HG03342 (cell line): ENCODE results near the gene AKR1B1.

Experiments used
- ATAC-seq: cut with Tn5 transposase; IDR thresholded peaks from one replicate; pipeline ENCODE4 v1.9.1; 2021; ENCODE audit warnings: mild to moderate bottlenecking, moderate library complexity; ENCODE audit not compliant: unreplicated experiment

Gene AKR1B1

GRCh38 chr7:134470864-134471263 is 12.0 kb upstream of the AKR1B1 start:
- no peak for ATAC-seq

DNA sequence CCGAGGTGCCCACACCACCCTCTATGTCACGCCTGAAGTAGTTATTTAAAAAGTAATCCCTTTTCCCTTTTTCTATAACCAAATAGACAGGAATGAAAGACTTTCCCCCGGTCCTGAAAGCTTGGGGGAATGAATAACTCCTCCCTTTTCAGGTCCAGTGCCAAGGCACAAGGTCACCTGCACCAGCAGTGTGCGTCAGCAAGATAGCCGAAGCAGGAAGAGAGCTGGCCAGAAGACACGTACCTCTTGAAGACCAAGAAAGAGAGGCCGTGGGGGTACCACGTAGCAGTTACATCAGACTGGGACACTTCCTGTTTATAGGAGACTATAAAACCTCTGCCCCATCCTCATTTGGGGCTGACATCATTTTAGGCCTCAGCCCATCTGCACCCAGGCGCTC is 10.7 kb upstream of the AKR1B1 start:
- ATAC-seq, result no peak

- no peak for ATAC-seq
Measured at GRCh38 chr7:134468475-134468874, 9.6 kb upstream of the AKR1B1 start.

DNA sequence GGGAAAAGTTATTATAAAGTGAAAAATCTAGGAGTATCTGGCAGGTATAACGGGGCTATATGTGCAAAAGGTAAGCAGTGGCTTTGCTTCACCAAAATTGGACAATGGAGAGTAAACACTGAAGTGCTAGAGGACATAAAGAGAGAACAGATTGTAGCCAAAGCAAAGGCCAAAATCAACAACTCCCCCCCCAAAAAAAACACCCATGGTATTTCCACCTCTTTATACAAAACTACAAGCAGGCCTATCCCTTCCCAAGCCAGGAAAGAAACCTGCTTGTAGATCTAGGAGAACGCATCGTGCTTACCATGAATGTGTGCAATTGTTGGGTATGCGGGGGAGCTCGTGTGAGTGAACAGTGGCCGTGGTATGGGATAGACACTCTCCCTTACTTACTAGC is 9.2 kb upstream of the AKR1B1 start:
- ATAC-seq, result no peak

DNA sequence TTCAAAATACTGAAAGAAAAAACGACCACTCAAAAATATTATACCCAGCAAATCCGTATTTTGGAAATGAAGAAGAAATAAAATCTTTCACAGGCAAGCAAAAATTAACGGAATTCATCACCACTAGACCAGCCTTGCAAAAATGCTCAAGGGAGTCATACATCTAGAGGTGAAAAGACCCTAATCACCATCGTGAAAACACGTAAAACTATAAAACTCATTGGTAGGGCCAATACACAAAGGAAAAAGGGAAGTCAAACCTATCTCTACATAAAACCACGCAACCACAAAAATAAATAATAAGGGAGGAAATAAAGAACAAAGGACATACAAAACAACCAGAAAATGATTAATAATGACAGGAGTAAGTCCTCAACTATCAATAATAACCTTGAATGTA is 6.6 kb upstream of the AKR1B1 start:
- ATAC-seq, result no peak

DNA sequence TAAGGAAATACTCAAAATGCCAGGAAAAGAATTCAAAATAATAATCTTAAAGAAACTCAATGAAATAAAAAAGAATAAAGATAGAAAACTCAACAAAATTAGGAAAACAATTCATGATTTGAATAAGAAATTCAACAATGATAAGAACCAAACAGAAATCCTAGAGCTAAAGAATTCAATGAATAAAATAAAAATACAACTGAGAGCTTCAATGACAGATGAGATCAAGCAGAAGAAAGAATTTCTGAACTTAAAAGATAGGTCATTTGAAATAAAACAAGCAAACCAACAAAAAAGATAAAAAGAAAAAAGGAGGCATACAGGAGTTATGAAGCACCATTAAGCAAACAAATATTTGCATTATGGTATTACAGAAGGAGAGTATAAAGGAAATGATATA is 5.6 kb upstream of the AKR1B1 start:
- ATAC-seq, result no peak

- ATAC-seq, result no peak
Measured at GRCh38 chr7:134463751-134464150, 4.9 kb upstream of the AKR1B1 start.

GRCh38 chr7:134462337-134462925 is 3.5 kb upstream of the AKR1B1 start:
- ATAC-seq, result no peak

DNA sequence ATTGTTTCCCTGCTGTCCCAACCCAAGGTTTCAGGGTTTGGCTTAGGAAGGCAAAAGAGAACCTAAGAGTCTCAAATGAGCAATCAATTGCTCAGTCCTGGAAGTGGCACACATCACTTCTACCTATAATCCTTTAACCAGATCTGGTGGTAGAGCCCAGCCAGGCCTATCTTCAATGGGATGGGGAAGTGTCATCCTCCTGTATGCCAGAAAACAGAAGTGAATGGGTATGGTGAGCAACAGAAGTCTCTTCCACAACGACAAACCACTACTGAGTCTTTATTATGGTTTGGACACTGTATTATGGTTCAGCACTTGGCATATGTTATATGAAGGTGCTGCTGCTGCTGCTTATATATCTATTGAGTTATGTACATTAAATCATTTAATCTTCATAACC is 3.0 kb upstream of the AKR1B1 start:
- no peak for ATAC-seq

DNA sequence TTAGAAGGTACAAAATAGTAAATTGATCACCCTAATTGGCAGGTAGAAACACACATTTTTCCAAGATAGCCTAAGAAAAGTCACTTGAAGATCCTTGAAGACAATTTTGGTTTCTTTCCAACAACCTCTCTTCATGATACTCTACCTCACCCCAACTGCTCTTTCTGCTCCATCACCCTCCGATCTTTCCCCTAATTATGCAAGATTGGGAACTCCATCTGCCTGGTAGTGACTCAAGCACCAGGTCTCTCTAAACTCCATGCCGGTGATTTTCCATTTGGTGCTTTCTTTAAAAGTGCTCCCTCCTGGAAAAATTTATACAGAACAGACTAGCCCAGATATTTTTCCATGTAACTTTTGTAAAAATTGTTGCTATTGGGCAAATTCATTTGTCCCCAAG is 1.1 kb upstream of the AKR1B1 start:
- no peak for ATAC-seq

GRCh38 chr7:134458341-134458805 is 527 bp downstream of the AKR1B1 start:
- ATAC-seq, result peak; percentile 44

- no peak for ATAC-seq
Measured at GRCh38 chr7:134457210-134457609, 1.7 kb downstream of the AKR1B1 start.

- no peak for ATAC-seq
Measured at GRCh38 chr7:134454277-134454676, 4.6 kb downstream of the AKR1B1 start.

- no peak for ATAC-seq
Measured at GRCh38 chr7:134453518-134453917, 5.4 kb downstream of the AKR1B1 start.

- ATAC-seq, result no peak
Measured at GRCh38 chr7:134452991-134453473, 5.9 kb downstream of the AKR1B1 start.

DNA sequence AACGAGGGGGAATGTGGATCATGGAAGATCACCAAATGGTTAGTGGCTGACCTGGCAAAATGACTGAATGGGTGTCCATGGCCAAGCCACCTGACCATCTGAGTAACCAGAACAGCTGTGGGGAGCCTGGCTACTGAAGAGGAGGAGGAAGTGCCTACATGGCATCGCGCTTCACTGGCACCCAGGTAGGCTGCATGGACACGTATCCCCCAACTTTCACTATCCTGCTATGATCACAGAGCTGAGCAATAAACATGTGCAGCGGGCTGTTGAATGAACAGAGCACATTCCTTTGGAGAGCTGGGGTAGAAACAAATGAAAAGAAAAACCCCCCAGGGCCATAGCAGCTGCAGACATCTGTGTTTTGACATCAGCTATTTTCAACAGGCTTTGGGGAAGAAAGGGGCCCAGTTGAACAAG is 6.5 kb downstream of the AKR1B1 start:
- no peak for ATAC-seq

- no peak for ATAC-seq
Measured at GRCh38 chr7:134451656-134452055, 7.2 kb downstream of the AKR1B1 start.

DNA sequence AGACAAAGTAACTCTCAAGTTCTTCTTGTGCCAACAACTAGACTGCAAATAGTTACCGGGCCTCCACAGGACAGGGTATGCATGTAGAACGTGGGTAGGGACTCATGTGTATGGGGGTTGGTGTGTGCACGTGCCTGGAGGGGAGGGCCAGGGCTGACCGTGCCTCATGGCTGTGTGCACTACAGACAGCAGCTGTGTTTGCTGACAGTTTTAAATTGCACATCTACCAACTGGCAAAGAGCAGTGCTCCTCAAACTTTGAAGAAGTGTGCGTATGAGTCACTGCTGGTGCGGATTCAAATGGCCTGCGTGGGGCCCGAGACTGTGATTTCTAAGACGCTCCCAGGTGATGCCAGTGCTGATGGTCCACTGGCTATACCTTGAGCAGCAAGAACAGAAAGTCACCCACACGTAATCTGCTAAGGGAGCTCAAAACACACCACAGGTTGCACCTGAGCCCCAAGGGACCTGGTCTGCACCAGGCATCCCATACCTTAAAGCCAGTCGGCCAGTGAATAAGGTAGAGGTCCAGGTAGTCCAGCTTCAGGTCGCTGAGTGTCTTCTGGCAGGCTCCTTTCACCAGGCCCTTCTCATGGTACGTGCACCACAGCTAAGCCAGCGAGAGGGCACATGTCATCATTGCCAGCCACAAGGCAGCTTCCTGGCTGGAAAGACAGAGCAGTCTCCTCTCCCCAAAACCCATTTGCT is 8.5 kb downstream of the AKR1B1 start:
- ATAC-seq, result no peak

DNA sequence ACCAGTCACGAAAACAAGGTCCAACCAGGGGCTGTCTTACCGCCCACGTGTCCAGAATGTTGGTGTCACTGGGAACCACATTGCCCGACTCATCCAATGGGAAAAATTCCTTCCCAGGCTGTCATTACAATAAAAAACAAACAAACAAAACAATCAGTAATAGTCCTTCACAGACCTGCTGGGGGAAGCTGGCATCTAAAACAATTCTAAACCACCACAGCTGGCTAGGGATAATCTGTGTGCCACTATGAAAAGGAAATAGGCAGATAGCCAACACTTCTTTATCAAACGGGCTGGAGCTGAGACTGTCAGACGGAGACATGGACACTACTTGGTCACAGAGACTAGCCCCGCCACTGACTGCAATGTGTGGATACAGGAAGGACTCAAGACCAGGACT is 9.2 kb downstream of the AKR1B1 start:
- no peak for ATAC-seq

DNA sequence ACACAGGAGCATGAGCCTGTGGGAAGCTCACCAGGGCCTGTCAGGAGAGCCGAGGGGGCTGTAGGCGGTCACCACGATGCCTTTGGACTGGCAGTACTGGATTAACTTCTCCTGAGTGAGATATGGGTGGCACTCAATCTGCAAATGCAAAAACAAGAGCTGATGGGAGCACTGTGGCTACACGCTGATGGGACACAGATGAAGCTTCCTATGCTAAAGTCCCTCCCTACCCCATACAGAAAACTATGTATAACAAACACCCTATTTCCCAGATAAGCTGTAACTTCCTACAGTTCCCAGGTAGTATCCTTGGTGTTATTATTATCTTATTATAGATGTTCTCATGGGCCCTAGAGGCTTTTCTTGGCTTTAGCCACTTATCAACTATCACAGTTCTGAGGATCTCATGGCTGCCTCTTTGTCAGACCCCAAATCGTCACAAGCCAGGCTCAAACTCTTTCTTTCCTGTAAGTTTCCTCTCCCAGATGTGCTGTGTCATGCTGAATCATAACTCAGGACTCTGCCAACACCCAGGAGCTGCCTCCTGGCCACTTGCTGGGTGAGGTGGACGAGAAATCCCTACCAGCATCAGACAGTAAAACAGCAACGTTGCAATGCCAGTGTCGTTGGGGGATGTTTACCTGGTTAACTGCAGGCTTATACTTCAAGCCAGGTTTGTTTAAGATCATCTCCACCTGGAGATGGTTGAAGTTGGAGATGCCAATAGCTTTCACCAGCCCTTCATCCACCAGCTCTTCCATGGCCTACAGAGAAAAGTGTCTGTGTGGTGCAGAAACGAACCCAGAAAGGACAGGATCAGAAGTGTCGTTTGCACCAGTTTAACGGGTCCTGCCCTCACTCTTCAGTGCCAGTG is 10.3 kb downstream of the AKR1B1 start:
- no peak for ATAC-seq

GRCh38 chr7:134447383-134447782 is 11.5 kb downstream of the AKR1B1 start:
- ATAC-seq, result no peak

DNA sequence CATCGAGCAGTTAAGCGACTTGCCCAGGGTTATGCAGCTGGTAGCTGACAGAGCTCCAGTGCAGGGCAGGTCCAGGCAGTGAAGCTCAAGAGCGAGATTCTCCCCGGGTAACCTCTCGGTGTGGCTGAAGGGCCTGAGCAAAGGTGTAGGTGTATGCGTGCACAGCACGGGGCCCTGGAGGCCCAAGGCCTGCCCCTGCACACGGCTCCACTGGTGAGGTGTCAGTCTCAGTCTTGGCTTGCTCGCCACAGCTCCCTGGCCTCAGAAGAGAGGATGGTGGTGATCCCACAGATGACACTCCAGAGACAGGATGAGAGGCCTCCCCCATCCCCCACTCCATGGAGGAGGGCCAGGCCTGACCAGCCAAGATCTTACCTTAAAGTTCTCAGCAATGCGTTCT is 12.0 kb downstream of the AKR1B1 start:
- ATAC-seq, result no peak
